Omental fat pad (tissue), 4 donors: ENCODE data around the gene MAEA. TPM values are rescaled to one million over a fixed set of nuclear protein-coding genes. Genes with fewer than 3 reads are reported as not detected.

Experiments used
- ATAC-seq: fragments of 150-250 bp; one replicate; pipeline ENCODE4 v1.9.1; 2016; ENCODE audit warnings: mild to moderate bottlenecking, moderate library complexity; ENCODE audit not compliant: low FRiP score
- DNase-seq: peaks from one replicate; pipeline ENCODE4 v3.0.0-alpha.2; 2019; ENCODE audit warnings: low spot score
- CTCF ChIP-seq, 3 donors: fragments of 450-650 bp; IDR thresholded peaks; one replicate each; pipeline ENCODE4 v1.5.1; 2016 to 2017; ENCODE audit warnings: antibody characterized with exemption in 3 of 3, mild to moderate bottlenecking in 3 of 3, moderate library complexity in 2 of 3
- total RNA-seq, 4 donors: library from RNA; depleted of rRNA; stranded (reverse); fragments of >200 nt; gene quantifications; one replicate each; pipeline ENCODE4 v1.1.0, GENCODE V29; 2016

MAEA gene
- total RNA-seq, 4 donors from 2014 or later = 38.8 to 71.2 (median 51.8) TPM

GRCh38 chr4:1385373-1386340, 96.0 kb downstream of the MAEA start:
- no peak for TF ChIP-seq CTCF (IDR thresholded peaks at IDR 0.05)
- ATAC-seq (no peak), DNase-seq (no peak)

Other genes with a start within 250 kb of the MAEA start
- gene RNF212, start 176.3 kb upstream of the MAEA start, total RNA-seq = 1 to 10 TPM; 3.4 to 9.3 (median 6.6) TPM
- gene SPON2, start 117.3 kb upstream of the MAEA start, total RNA-seq = 10 to 100 TPM; 14.2 to 99.5 (median 30.1) TPM
- gene CTBP1, start 40.8 kb upstream of the MAEA start, total RNA-seq = 100 to 1,000 TPM; 102 to 137 (median 132) TPM
- gene UVSSA, start 57.3 kb downstream of the MAEA start, total RNA-seq = 10 to 100 TPM; 10.2 to 28.2 (median 13.0) TPM
- gene NKX1-1, start 116.6 kb downstream of the MAEA start, total RNA-seq = not detected